ENCODE results near the gene C12orf43. TPM values are rescaled to one million over a fixed set of nuclear protein-coding genes. Genes with fewer than 3 reads are reported as not detected.

Gene C12orf43
- total and polyA plus RNA-seq, 9 donors = 9.8 to 15.3 (median 11.7) TPM

DNA sequence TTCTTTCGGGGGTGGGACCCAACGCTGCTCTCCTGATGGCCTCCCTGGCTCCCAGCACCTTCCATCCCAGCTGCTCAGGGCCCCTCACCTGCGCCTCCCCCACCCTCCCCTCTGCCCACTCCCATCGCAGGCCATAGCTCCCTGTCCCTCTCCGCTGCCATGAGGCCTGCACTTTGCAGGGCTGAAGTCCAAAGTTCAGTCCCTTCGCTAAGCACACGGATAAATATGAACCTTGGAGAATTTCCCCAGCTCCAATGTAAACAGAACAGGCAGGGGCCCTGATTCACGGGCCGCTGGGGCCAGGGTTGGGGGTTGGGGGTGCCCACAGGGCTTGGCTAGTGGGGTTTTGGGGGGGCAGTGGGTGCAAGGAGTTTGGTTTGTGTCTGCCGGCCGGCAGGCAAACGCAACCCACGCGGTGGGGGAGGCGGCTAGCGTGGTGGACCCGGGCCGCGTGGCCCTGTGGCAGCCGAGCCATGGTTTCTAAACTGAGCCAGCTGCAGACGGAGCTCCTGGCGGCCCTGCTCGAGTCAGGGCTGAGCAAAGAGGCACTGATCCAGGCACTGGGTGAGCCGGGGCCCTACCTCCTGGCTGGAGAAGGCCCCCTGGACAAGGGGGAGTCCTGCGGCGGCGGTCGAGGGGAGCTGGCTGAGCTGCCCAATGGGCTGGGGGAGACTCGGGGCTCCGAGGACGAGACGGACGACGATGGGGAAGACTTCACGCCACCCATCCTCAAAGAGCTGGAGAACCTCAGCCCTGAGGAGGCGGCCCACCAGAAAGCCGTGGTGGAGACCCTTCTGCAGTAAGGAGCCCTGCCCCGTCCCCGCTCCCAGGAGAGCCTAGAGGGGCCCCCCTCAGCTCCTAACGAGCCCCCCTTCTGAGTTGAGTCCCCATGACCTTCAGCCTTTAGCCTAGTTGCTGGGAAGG is 37.7 kb downstream of the C12orf43 start, which contains the start of gene HNF1A:
TSS of gene HNF1A (plus strand) at position 248 of the 924 bp plus-strand sequence. CDS start at position 474, 226 bp downstream.
- Histone ChIP-seq H3K27me3 (ENCODE audit: control insufficient read depth, insufficient read depth, low read length) (no peaks in the 10 kb centered on the region), H3K36me3 (ENCODE audit: control insufficient read depth, insufficient read depth, low read length) (no peaks in the 10 kb centered on the region), H3K4me1 (ENCODE audit: control insufficient read depth, insufficient read depth, low read length) (no peaks in the 10 kb centered on the region), H3K4me3 (ENCODE audit: low read length) (no peak within 1 kb of the TSS), H3K27ac (ENCODE audit: low read length) (no peak within 1 kb of the TSS), H3K9me3 (replicated peaks; ENCODE audit: control insufficient read depth, low read depth, low read length) (no peaks in the 10 kb centered on the region)
- 80% methylated on average over 29 of the region's 40 CpGs for WGBS (ENCODE audit: insufficient coverage)
- no peak for DNase-seq

DNA sequence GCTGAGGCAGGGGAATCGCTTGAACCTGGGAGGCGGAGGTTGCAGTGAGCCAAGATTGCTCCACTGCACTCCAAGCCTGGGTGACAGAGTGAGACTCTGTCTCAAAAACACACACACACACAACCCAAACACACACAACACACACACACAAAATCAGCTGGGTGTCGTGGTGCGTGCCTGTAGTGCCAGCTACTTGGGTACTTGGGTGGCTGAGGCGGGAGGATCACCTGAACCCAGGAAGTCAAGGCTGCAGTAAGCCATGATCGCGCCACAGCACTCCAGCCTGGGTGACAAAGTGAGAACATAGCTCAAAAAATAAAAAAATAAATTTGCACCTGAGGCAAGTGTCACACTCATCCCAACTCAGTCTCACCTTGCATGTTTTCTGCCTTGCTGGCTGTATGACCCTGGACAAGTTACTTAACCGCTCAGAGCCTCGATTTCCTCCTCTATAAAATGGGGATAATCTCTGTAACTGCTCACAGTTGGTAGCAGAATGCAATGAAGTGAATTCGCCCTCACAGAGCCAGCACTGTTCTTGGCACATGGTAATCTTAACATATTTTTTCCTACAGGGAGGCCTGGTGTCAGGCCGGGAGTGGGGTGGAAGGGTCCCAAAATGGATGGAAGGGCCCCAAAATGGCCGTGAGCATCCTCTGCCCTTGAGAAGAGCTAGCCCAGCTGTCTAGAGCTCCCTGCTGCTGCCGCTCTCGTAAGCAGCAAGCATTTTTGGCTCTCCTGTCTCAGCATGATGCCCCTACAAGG is 38.6 kb downstream of the C12orf43 start:
- DNase-seq = no peak
- H3K4me1 ChIP-seq (ENCODE audit: control insufficient read depth, insufficient read depth, low read length) = no peaks in the 10 kb centered on the region
- no peak overlapping the region for H3K27ac ChIP-seq (ENCODE audit: low read length)
- H3K36me3 ChIP-seq (ENCODE audit: control insufficient read depth, insufficient read depth, low read length) = no peaks in the 10 kb centered on the region
- H3K9me3 ChIP-seq (replicated peaks; ENCODE audit: control insufficient read depth, low read depth, low read length) = no peaks in the 10 kb centered on the region
- no peaks in the 10 kb centered on the region for H3K27me3 ChIP-seq (ENCODE audit: control insufficient read depth, insufficient read depth, low read length)
- H3K4me3 ChIP-seq (ENCODE audit: low read length) = no peak overlapping the region
- WGBS (ENCODE audit: insufficient coverage) = 81% methylated on average over 11 of the region's 14 CpGs

DNA sequence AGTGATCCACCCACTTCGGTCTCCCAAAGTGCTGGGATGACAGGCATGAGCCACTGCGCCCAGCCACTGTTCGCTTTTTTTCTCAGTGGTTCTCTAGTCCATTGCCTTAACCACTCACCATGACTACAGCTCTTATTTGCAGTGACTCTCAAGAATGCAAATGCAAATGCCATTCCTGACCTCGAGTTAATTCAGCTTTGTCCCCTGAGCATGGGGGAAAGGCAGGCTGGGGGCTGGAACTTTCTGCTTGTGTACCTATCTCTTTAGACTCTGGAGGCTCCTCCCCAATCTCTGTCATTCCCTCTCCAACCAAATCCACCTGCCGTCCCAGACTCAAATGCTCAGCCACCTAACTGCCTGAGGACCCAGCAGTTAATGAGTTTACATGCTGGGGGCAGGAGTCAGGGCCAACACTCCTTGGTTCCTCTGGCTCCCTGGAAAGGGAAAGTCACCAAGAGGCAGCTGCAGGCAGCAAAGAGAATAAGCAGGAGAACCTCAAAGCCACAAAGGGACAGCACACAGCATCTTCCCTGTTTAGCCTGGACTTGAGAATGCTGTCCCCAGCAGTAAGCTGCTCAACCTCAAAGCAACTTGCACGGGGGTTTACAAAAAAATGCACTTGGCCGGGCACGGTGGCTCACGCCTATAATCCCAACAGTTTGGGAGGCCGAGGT is 43.3 kb downstream of the C12orf43 start:
- 59% methylated on average over 3 of the region's 10 CpGs for WGBS (ENCODE audit: insufficient coverage)
- DNase-seq = no peak
- Histone ChIP-seq H3K36me3 (ENCODE audit: control insufficient read depth, insufficient read depth, low read length) (no peaks in the 10 kb centered on the region), H3K9me3 (replicated peaks; ENCODE audit: control insufficient read depth, low read depth, low read length) (no peaks in the 10 kb centered on the region), H3K27ac (ENCODE audit: low read length) (no peak overlapping the region), H3K4me3 (ENCODE audit: low read length) (no peak overlapping the region), H3K4me1 (ENCODE audit: control insufficient read depth, insufficient read depth, low read length) (no peaks in the 10 kb centered on the region), H3K27me3 (ENCODE audit: control insufficient read depth, insufficient read depth, low read length) (peaks cover 2% of the 10 kb centered on the region)

DNA sequence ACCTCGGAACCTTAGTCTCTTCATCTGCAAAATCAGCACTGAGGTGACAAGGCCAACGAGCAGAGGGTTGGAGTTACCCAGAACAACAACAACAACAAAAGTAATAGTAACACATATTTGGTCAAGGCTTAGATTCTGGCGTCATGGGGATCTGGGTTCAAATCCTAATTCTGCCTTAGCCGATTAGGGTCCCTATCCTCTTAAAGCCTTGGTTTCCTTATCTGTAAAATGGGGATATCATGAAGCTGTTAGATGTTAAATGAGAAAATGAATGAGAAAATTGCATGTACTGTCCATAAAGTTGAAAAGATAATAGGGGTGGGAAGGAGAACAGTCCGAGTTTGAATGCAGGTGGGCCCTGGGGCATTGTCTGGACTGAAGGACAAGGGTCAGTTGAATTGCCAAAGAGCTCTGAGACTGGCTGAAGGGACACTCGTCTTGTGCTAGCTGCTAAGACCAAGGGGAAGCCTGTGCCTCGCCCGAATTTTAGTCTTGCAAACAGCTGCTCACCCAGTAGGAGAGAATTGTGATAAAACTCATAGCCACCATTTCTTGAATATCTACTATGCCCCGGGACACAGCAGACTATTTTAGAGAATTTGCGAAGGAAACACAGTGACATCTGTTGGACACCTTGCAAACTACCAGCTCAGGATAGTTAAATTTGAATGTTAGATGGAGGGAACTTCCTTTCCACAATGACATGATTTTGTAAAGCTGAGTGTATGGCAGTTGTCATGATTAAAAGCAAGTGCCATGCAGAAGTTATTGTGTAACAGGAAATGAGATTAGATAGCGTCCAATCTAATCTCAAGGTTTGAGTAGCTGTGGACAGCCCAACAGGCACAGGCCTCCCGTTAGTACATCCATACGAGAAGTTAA is 44.7 kb downstream of the C12orf43 start:
- H3K36me3 ChIP-seq (ENCODE audit: control insufficient read depth, insufficient read depth, low read length) = no peaks in the 10 kb centered on the region
- peak; percentile 75 for DNase-seq

DNA sequence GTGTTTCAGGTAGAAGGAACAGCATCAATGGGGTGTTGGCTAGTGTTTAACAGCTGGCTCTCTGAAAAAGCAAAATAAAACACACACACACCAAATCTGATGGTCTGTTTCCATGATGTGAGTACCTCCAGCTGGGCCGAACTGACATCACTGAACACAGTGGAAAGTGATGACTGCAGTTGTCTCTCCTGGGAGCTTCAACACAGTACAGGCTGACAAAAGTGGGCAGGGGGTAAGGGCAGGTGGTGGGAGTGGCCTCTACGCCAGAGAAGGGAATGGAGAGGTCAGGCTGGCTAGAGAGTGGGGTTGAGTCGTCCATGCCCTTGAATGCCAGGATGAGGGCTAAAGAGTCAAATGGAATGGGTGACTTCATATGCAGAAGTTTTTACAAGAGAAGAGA is 46.0 kb downstream of the C12orf43 start:
- Histone ChIP-seq H3K4me1 (ENCODE audit: control insufficient read depth, insufficient read depth, low read length) (no peaks in the 10 kb centered on the region), H3K36me3 (ENCODE audit: control insufficient read depth, insufficient read depth, low read length) (no peaks in the 10 kb centered on the region), H3K4me3 (ENCODE audit: low read length) (no peak overlapping the region), H3K27ac (ENCODE audit: low read length) (no peak overlapping the region), H3K9me3 (replicated peaks; ENCODE audit: control insufficient read depth, low read depth, low read length) (no peaks in the 10 kb centered on the region), H3K27me3 (ENCODE audit: control insufficient read depth, insufficient read depth, low read length) (peaks cover 5% of the 10 kb centered on the region)
- WGBS (ENCODE audit: insufficient coverage) = 56% methylated on average over 3 of the region's 3 CpGs
- DNase-seq = peak; percentile 16

More for the DNA sequence above, 44.7 kb downstream of the C12orf43 start:
- whole genome bisulfite sequencing (ENCODE audit: insufficient coverage) = 61% methylated on average over 4 of the region's 13 CpGs
- no peak overlapping the region for H3K27ac ChIP-seq (ENCODE audit: low read length)
- H3K9me3 ChIP-seq (replicated peaks; ENCODE audit: control insufficient read depth, low read depth, low read length) = no peaks in the 10 kb centered on the region
- peaks cover 5% of the 10 kb centered on the region for H3K27me3 ChIP-seq (ENCODE audit: control insufficient read depth, insufficient read depth, low read length)
- no peaks in the 10 kb centered on the region for H3K4me1 ChIP-seq (ENCODE audit: control insufficient read depth, insufficient read depth, low read length)
- H3K4me3 ChIP-seq (ENCODE audit: low read length) = no peak overlapping the region

DNA sequence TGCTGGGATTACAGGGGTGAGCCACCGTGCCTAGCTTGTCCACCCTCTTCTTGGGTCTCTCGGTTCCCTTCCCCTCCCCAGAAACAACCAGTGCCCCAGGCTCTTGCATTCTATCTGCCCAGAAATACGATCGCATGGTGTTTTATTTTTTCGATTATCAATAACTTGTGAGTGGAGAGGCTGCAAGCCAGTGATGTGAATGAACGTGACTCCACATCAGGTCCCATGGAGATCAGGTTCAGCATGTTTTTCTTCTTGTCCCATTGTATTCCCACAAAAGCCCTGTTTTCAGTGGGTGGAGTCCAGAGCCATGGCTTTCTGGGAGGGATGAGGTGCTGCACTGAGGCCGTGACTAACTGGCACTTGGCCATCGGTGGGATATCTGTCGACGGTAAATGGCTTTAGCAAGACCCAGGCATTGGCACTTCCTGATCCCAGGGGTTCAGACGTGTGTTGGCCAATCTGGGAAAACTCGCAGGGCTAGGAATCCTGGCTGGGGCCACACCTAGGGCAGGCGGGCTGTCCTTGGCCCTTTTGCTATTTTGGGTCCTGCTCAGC is 50.7 kb downstream of the C12orf43 start:
- DNase-seq = no peak
- Histone ChIP-seq H3K27ac (ENCODE audit: low read length) (no peak overlapping the region), H3K9me3 (replicated peaks; ENCODE audit: control insufficient read depth, low read depth, low read length) (no peaks in the 10 kb centered on the region), H3K4me3 (ENCODE audit: low read length) (no peak overlapping the region), H3K36me3 (ENCODE audit: control insufficient read depth, insufficient read depth, low read length) (no peaks in the 10 kb centered on the region), H3K4me1 (ENCODE audit: control insufficient read depth, insufficient read depth, low read length) (no peaks in the 10 kb centered on the region), H3K27me3 (ENCODE audit: control insufficient read depth, insufficient read depth, low read length) (peaks cover 3% of the 10 kb centered on the region)
- 44% methylated on average over 7 of the region's 13 CpGs for WGBS (ENCODE audit: insufficient coverage)

DNA sequence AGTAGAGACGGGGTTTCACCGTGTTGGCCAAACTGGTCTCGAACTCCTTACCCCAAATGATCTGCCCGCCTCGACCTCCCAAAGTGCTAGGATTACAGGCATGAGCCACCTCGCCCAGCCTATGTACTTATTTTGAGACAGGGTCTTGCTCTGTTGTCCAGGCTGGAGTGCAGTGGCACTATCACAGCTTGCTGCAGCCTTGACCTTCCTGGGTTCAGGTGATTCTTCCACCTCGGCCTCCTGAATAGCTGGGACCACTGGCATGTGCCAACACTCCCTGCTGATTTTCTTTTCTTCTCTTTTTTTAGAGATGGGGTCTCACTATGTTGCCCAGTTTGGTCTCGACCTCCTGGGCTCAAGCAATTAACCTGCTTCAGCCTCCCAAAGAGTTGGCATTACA is 52.0 kb downstream of the C12orf43 start:
- Histone ChIP-seq H3K27ac (ENCODE audit: low read length) (no peak overlapping the region), H3K4me1 (ENCODE audit: control insufficient read depth, insufficient read depth, low read length) (no peaks in the 10 kb centered on the region), H3K4me3 (ENCODE audit: low read length) (no peak overlapping the region), H3K9me3 (replicated peaks; ENCODE audit: control insufficient read depth, low read depth, low read length) (no peaks in the 10 kb centered on the region), H3K36me3 (ENCODE audit: control insufficient read depth, insufficient read depth, low read length) (no peaks in the 10 kb centered on the region), H3K27me3 (ENCODE audit: control insufficient read depth, insufficient read depth, low read length) (peaks cover 3% of the 10 kb centered on the region)
- 86% methylated on average over 8 of the region's 8 CpGs for WGBS (ENCODE audit: insufficient coverage)
- DNase-seq = no peak

DNA sequence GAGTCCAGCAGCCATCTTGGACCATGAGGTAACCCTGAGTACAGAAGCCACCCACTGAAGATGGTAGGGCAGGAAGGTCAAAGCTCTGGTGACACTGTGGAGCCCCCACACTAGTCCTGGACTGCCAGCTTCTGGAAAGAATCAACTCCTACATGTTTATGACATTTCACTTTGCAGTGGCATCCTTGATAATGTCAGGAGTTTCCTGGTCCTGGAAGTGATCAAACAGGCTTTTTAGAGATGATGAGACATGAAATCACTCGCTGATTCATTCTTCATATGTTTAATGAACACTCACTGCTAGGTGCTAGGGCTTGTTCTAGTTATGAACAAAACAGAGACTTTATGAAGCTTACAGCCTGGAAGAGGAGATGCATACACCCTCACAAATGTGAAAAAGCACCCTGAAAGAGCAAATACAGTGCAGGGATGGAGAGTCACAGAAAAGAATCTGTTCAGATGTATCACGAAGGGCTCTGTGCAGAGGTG is 53.7 kb downstream of the C12orf43 start:
- no peak overlapping the region for H3K27ac ChIP-seq (ENCODE audit: low read length)
- WGBS (ENCODE audit: insufficient coverage) = no CpG with 5 or more reads among the region's 2 CpGs
- H3K4me1 ChIP-seq (ENCODE audit: control insufficient read depth, insufficient read depth, low read length) = no peaks in the 10 kb centered on the region
- H3K9me3 ChIP-seq (replicated peaks; ENCODE audit: control insufficient read depth, low read depth, low read length) = no peaks in the 10 kb centered on the region
- no peaks in the 10 kb centered on the region for H3K36me3 ChIP-seq (ENCODE audit: control insufficient read depth, insufficient read depth, low read length)
- DNase-seq = no peak
- H3K27me3 ChIP-seq (ENCODE audit: control insufficient read depth, insufficient read depth, low read length) = peaks cover 3% of the 10 kb centered on the region
- H3K4me3 ChIP-seq (ENCODE audit: low read length) = no peak overlapping the region
